Measurements from ENCODE around the gene BZW2. TPM values are rescaled to one million over a fixed set of nuclear protein-coding genes. Genes with fewer than 3 reads are reported as not detected.
A peak's percentile ranks its signal among the peaks of the same experiment; 100 is the strongest.

The BZW2 gene
- total and polyA plus RNA-seq, 2 experiments from 2014 or later: 72.1 to 96.7 TPM

DNA sequence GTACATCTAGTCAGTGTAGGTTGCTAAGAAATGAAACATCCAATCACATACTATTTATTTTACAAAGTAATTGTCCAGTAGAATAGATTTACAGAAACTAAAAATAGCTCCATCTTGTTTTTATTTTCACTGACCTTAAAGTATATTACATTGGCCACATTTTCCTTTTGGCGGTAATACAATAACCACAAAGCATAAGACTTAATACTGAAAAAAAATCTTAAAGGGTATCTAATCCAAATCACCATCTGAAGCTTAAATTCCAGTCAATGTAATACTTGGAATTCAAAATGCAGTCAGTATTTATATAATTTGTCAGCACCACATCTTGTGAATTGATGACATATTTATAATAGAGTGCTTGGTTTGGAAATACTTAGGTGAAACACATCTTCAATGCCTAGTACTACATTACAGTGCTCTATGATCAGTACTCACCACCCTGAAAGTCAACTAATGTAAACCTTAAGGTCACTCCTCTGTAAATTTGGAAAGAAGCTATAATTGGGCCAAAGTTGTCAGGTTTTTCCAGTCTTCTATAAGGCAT, 9.4 kb upstream of the BZW2 start:
- Histone ChIP-seq H4K20me1 (ENCODE audit: insufficient read depth, poor library complexity, severe bottlenecking) (no peaks in the 10 kb centered on the region), H3K9me2 (replicated peaks; ENCODE audit: insufficient read depth) (no peaks in the 10 kb centered on the region), H3K4me1 (ENCODE audit: insufficient read depth) (peaks cover 27% of the 10 kb centered on the region), H2AFZ (no peak overlapping the region), H3K27ac (peak overlapping the region; percentile 14), H3K4me3 (no peak overlapping the region), H3K36me3 (replicated peaks; ENCODE audit: insufficient read depth, low read depth) (no peaks in the 10 kb centered on the region), H3K79me2 (peaks cover 86% of the 10 kb centered on the region), H3K9me3 (ENCODE audit: low read depth) (no peaks in the 10 kb centered on the region), H3K4me2 (peak overlapping the region; percentile 42), H3K27me3 (no peaks in the 10 kb centered on the region)
- WGBS (ENCODE audit: low lambda C conversion rate, missing lambda C conversion rate): 74% methylated on average over 1 of the region's 1 CpG
- TF ChIP-seq EZH2phosphoT487 (IDR thresholded peaks at IDR 0.05; ENCODE audit: low read depth, severe bottlenecking, unreplicated experiment): no peak
- TF ChIP-seq EZH2 (IDR thresholded peaks at IDR 0.05; ENCODE audit: borderline replicate concordance): no peak
- TF ChIP-seq, protein P1, sequence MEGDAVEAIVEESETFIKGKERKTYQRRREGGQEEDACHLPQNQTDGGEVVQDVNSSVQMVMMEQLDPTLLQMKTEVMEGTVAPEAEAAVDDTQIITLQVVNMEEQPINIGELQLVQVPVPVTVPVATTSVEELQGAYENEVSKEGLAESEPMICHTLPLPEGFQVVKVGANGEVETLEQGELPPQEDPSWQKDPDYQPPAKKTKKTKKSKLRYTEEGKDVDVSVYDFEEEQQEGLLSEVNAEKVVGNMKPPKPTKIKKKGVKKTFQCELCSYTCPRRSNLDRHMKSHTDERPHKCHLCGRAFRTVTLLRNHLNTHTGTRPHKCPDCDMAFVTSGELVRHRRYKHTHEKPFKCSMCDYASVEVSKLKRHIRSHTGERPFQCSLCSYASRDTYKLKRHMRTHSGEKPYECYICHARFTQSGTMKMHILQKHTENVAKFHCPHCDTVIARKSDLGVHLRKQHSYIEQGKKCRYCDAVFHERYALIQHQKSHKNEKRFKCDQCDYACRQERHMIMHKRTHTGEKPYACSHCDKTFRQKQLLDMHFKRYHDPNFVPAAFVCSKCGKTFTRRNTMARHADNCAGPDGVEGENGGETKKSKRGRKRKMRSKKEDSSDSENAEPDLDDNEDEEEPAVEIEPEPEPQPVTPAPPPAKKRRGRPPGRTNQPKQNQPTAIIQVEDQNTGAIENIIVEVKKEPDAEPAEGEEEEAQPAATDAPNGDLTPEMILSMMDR (IDR thresholded peaks at IDR 0.05; ENCODE audit: poor library complexity): no peak
- DNase-seq (ENCODE audit: low spot score): no peak

DNA sequence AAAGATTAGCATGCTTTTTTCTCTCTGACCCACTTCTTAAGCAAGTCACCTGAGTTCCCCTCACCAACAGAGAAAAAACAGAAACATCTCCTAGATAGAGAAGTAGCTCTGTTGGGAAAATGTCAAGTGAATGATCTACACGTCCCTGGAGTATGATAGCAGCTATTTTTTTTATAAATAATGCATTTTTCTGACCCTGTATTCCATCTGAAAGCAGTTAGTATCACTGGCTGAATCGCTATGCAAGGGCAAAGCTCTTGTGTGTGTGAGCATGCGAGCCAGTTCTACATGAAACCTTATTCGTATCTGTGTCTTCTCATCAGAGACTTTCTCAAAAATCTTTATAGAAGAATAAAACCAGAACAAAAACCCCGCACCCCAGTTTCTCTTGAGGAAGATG, 8.6 kb upstream of the BZW2 start:
- DNase-seq (ENCODE audit: low spot score): no peak
- Histone ChIP-seq H3K79me2 (peaks cover 88% of the 10 kb centered on the region), H3K4me3 (no peak overlapping the region), H3K27me3 (no peaks in the 10 kb centered on the region), H3K9me3 (ENCODE audit: low read depth) (no peaks in the 10 kb centered on the region), H3K27ac (peak overlapping the region; percentile 14), H3K9me2 (replicated peaks; ENCODE audit: insufficient read depth) (no peaks in the 10 kb centered on the region), H3K4me2 (peak overlapping the region; percentile 42), H3K36me3 (replicated peaks; ENCODE audit: insufficient read depth, low read depth) (no peaks in the 10 kb centered on the region), H3K4me1 (ENCODE audit: insufficient read depth) (peaks cover 32% of the 10 kb centered on the region), H4K20me1 (ENCODE audit: insufficient read depth, poor library complexity, severe bottlenecking) (no peaks in the 10 kb centered on the region), H2AFZ (no peak overlapping the region)
- 76% methylated on average over 5 of the region's 5 CpGs for WGBS (ENCODE audit: low lambda C conversion rate, missing lambda C conversion rate)
- no peak for TF ChIP-seq EZH2 (IDR thresholded peaks at IDR 0.05; ENCODE audit: borderline replicate concordance)
- TF ChIP-seq, protein P1 (IDR thresholded peaks at IDR 0.05; ENCODE audit: poor library complexity): no peak
- no peak for TF ChIP-seq EZH2phosphoT487 (IDR thresholded peaks at IDR 0.05; ENCODE audit: low read depth, severe bottlenecking, unreplicated experiment)

DNA sequence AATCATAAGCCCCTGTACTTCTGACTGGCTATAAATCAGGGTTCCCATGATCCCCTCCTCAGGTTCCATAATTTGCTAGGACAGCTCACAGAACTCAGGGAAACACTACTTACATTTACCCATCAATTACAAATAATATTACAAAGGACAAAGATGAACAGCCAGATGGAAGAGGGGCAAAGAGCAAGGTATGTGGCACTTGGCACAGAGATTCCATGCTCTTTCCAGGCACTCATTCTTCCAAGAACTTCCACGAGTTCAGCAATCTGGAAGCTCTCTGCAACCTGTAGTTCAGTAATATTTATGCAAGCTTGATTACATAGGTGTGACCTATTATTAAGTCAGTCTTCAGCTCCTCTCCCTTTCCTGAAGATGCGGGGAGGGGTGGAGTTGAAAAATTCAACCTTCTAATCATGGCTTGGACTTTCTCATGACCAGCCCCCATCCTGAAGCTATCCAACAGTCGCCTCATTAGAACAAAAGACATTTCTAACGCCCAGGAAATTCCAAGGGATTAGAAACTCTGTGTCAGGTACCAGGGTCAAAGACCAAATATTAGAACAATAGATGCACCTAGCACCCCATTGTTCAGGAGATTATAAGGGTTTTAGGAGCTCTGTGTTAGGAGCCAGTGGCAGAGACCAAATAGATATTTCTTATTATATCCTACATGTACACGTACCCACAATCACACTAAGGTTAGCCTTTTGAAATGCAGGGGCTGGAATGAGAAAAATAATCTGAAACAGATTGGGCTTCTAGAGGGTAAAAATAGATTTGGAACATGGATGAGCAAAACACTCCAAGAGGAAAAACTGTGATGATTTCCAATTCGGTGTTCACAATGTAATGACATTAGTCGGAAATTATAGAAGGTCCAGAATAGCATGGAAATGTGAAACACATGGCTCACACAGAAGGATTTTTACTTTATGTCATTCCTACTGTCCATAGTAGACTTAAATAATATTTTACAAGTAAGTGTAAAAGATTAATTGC, 7.4 kb upstream of the BZW2 start:
- Histone ChIP-seq H2AFZ (no peak overlapping the region), H3K4me3 (no peak overlapping the region), H3K79me2 (peaks cover 88% of the 10 kb centered on the region), H3K27me3 (no peaks in the 10 kb centered on the region), H3K9me2 (replicated peaks; ENCODE audit: insufficient read depth) (no peaks in the 10 kb centered on the region), H3K36me3 (replicated peaks; ENCODE audit: insufficient read depth, low read depth) (no peaks in the 10 kb centered on the region), H3K27ac (no peak overlapping the region), H3K9me3 (ENCODE audit: low read depth) (no peaks in the 10 kb centered on the region), H4K20me1 (ENCODE audit: insufficient read depth, poor library complexity, severe bottlenecking) (no peaks in the 10 kb centered on the region), H3K4me1 (ENCODE audit: insufficient read depth) (peaks cover 44% of the 10 kb centered on the region), H3K4me2 (no peak overlapping the region)
- TF ChIP-seq, protein P1 (IDR thresholded peaks at IDR 0.05; ENCODE audit: poor library complexity): no peak
- no peak for TF ChIP-seq EZH2 (IDR thresholded peaks at IDR 0.05; ENCODE audit: borderline replicate concordance)
- no peak for TF ChIP-seq EZH2phosphoT487 (IDR thresholded peaks at IDR 0.05; ENCODE audit: low read depth, severe bottlenecking, unreplicated experiment)
- DNase-seq (ENCODE audit: low spot score): no peak
- WGBS (ENCODE audit: low lambda C conversion rate, missing lambda C conversion rate): 84% methylated on average over 7 of the region's 7 CpGs

Measured in hepatocyte (in vitro differentiated cells).